NCI-H2227 treated with DMSO at 0.1 percent for 48 hours (cell line): ENCODE results near the gene SQSTM1.

ENCODE experiments used
- DNase-seq: peaks from one replicate; lab custom pipeline; 2025; lab: John Stamatoyannopoulos, UW

SQSTM1 gene

GRCh38 chr5:179874136-179874535 lies 53.4 kb downstream of the SQSTM1 start:
- no peak for DNase-seq

GRCh38 chr5:179874536-179875292 lies 54.0 kb downstream of the SQSTM1 start:
- no peak for DNase-seq

- no peak for DNase-seq
Measured at GRCh38 chr5:179875741-179876609, 55.3 kb downstream of the SQSTM1 start.

- no peak for DNase-seq
Measured at GRCh38 chr5:179876610-179876952, 55.9 kb downstream of the SQSTM1 start.

- DNase-seq: no peak
Measured at GRCh38 chr5:179878222-179879002, 57.7 kb downstream of the SQSTM1 start.

GRCh38 chr5:179879003-179879689 lies 58.4 kb downstream of the SQSTM1 start:
- no peak for DNase-seq

GRCh38 chr5:179879690-179880010 lies 58.9 kb downstream of the SQSTM1 start:
- no peak for DNase-seq

GRCh38 chr5:179880066-179880650 lies 59.5 kb downstream of the SQSTM1 start:
- no peak for DNase-seq

GRCh38 chr5:179880848-179881590 lies 60.3 kb downstream of the SQSTM1 start:
- no peak for DNase-seq

- DNase-seq: no peak
Measured at GRCh38 chr5:179882338-179882737, 61.6 kb downstream of the SQSTM1 start.

GRCh38 chr5:179883163-179883562 lies 62.5 kb downstream of the SQSTM1 start:
- no peak for DNase-seq

- DNase-seq: no peak
Measured at GRCh38 chr5:179885491-179886090, 64.9 kb downstream of the SQSTM1 start.

- DNase-seq: no peak
Measured at GRCh38 chr5:179886190-179886911, 65.6 kb downstream of the SQSTM1 start.

GRCh38 chr5:179887095-179887494 lies 66.4 kb downstream of the SQSTM1 start:
- DNase-seq: no peak
